GM19372 (cell line): Measurements from ENCODE around the gene CNEP1R1.

Experiments used
- ATAC-seq: cut with Tn5 transposase; IDR thresholded peaks from one replicate; pipeline ENCODE4 v1.9.1; 2021; ENCODE audit warnings: mild to moderate bottlenecking, low read depth, moderate library complexity; ENCODE audit not compliant: unreplicated experiment

CNEP1R1 gene

GRCh38 chr16:50059669-50060068, 34.6 kb downstream of the CNEP1R1 start:
- no peak for ATAC-seq

- ATAC-seq, result no peak
These were observed 36.3 kb downstream of the CNEP1R1 start for GRCh38 chr16:50061326-50061725.

- ATAC-seq, result no peak
These were observed 40.2 kb downstream of the CNEP1R1 start for GRCh38 chr16:50065241-50065623.

GRCh38 chr16:50065624-50066481, 40.8 kb downstream of the CNEP1R1 start, which contains the start of gene HEATR3:
HEATR3 (plus strand) TSS chr16:50065970; CDS start chr16:50066132, 162 bp downstream.
- ATAC-seq, result peak; percentile 81

- no peak for ATAC-seq
These were observed 41.7 kb downstream of the CNEP1R1 start for GRCh38 chr16:50066482-50067289.

GRCh38 chr16:50067290-50067853, 42.3 kb downstream of the CNEP1R1 start:
- ATAC-seq, result no peak

GRCh38 chr16:50068550-50068949, 43.5 kb downstream of the CNEP1R1 start:
- ATAC-seq, result no peak

- no peak for ATAC-seq
These were observed 44.0 kb downstream of the CNEP1R1 start for GRCh38 chr16:50069060-50069459.

- no peak for ATAC-seq
These were observed 46.1 kb downstream of the CNEP1R1 start for GRCh38 chr16:50071075-50071671.

- ATAC-seq, result no peak
These were observed 47.7 kb downstream of the CNEP1R1 start for GRCh38 chr16:50072730-50073129.

- no peak for ATAC-seq
These were observed 54.5 kb downstream of the CNEP1R1 start for GRCh38 chr16:50079397-50080140.

- no peak for ATAC-seq
These were observed 56.5 kb downstream of the CNEP1R1 start for GRCh38 chr16:50081428-50082018.

GRCh38 chr16:50083996-50084395, 59.0 kb downstream of the CNEP1R1 start:
- ATAC-seq, result no peak

- no peak for ATAC-seq
These were observed 61.2 kb downstream of the CNEP1R1 start for GRCh38 chr16:50086176-50086575.
